ENCODE data around the gene VANGL1.
A peak's percentile ranks its signal among the peaks of the same experiment; 100 is the strongest.
"Not testable (repeated sequence)": the region's sequence is repeated elsewhere in the genome, so short reads cannot be mapped to it uniquely, and the experiment has no call there.

Gene VANGL1

GRCh38 chr1:115641762-115642167 lies at the start of gene VANGL1:
Gene VANGL1 (plus strand): TSS chr1:115641970. CDS start chr1:115651414, 9,444 bp downstream.
- DNase-seq (ENCODE audit: low read depth): no peak

DNA sequence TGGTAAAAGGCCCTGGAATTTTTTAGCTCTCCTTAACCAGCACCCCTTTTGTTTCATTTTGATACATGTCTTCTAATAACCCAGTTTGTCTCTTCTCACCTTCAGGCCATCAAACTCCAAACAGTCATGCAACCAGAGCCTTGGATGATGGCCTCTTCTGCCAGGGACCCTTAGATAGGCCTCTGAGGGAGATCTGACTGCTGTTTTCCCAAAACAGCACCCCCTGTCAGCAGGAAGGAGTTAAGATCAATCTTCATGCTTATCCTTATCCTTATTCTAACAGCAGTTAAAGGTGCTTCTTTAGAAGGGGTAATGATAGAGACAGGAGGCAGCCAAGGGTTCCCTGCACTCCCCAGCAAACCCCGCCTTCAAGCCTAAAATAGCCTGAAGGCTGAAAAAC lies 49.5 kb upstream of the VANGL1 start:
- no peak for DNase-seq (ENCODE audit: low read depth)

DNA sequence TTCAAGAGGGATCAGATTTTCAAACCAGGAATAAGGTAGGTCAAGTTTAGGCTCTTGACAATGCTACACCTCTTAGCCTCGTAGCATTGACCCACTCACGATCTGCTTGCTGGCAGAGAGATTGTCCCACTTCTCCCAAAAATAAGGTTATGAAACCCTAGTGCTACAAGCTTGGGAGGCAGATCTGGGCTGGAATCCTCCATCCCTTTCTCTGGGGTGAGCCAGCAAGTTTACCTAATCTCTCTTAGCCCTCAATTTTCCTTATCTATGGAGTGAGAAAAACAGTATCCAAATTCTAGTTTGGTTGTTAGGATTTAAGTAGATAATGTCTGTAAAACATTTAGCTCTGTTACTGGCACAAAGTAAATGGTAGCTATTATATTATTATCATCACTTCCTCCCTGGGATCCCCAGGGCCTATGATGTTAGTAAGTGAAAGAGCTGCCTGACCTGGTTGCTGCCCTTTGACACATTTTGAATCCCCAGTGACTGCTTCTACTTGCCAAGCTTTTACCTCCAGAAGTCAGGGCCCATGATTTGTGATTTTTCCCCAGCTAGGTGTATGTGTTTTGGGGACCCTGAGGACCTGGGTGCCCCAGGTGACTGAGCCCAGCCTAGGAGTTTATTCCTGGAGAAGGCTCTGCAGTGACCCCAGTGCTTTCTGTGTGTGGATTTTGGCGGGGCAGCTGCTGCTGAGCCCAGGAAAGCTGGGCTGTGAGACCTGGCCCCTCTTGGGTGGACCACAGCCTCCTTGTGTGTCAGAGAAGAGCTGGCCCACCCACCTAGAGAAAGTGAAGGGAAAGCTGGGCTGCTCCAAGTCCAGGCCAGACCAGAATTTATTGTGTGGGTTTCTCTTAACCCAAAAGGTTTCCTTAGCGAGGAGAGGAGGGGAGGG lies 48.2 kb upstream of the VANGL1 start:
- DNase-seq (ENCODE audit: low read depth): no peak

- DNase-seq (ENCODE audit: low read depth): no peak
These were observed 47.2 kb upstream of the VANGL1 start for GRCh38 chr1:115594600-115594999.

DNA sequence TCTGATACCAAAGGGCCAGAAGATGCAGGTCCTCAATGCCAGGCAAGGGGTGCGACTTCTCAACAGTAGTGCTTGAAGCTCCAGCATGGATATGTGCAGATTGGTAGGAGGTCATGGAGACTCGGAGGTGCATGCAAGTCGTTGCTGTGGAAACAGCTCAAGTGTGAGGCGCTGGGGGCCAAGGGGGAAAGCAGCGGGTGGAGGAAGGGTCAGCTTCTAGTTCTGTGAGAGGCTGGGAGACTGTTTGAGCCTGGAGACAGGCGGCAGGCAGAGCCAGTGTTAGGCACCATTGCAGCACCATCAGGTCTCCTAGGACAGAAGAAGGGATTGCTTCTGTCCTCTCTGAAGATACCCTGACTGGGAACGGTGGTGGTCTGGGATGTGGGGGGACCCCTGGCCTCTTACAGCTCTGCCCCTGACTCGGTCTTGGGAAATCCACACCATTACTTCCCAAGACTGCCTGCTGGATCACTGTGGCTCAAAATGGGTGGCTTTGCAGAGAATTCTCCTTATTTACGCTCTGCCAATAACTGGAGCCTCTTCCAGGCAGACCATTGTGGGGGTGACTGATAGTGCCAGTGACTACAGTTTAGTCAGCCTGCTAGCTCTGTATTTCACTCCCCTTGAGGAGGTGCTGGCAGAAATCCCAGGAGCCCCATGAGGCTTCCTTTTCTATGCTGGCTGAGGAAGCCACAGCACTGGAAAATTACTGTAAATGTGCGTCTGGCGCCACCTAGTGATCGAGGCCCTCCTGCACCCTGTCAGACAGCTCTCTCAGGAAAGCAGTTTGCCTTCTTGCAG lies 46.3 kb upstream of the VANGL1 start:
- peak; percentile 30 for DNase-seq (ENCODE audit: low read depth)

GRCh38 chr1:115596080-115596780 lies 45.5 kb upstream of the VANGL1 start:
- no peak for DNase-seq (ENCODE audit: low read depth)

DNA sequence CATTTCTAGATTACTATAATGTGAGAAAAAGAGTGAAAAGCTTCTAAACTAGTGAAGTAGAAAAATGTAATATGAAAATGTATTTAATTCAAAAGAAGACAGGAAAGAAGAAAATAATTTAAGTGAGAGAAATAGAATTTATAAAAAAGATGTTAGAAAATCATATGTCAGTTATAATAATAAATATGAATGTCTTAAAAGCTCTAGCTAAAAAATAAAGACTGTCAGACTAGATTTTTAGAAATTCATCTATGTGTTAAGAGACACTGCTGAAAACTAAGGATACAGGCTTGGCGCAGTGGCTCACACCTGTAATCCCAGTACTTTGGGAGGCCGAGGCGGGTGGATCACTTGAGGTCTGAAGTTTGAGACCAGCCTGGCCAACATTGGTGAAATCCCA lies 37.3 kb upstream of the VANGL1 start:
- DNase-seq (ENCODE audit: low read depth): no peak

- DNase-seq (ENCODE audit: low read depth): no peak
These were observed 35.5 kb upstream of the VANGL1 start for GRCh38 chr1:115606305-115606704.

DNA sequence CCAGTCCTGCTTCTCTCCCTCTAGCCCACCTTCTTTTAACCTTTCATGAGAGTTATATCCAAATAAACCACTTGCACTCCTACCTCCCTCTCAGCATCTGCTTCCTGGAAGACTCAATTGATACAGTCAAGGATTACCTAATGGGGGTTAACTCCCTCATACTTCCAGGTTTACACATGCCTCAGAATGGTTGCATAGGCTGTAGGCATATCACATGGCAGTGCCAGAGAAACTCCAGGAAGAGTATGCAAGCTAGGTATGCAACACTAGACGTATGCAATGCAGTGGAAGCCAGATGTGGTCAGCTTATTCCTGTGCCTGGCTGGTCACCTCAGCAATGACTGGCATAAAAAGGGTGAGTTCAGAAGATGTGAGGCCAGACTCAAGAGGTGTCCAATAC lies 32.7 kb upstream of the VANGL1 start:
- DNase-seq (ENCODE audit: low read depth): no peak

DNA sequence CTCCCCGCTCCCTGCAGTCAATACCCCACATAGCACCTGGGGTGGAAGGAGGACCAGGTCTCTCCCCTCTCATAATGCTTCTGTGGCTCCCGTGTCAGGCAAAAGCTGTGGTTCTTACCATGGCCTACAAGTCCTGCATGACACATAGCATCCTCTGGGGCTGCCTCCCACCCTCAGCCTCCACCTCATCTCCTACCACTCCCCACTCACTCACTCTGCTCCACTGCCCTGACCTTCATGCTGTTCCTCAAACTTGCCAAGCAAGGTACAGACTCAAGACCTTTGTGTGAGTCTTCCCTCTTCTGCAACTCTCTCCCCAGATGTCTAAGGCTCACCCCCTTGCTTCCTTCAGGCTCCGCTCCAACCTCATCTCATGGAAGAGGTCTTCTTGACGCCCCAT lies 28.0 kb upstream of the VANGL1 start:
- DNase-seq (ENCODE audit: low read depth): no peak

GRCh38 chr1:115620453-115620852 lies 21.3 kb upstream of the VANGL1 start:
- no peak for DNase-seq (ENCODE audit: low read depth)

DNA sequence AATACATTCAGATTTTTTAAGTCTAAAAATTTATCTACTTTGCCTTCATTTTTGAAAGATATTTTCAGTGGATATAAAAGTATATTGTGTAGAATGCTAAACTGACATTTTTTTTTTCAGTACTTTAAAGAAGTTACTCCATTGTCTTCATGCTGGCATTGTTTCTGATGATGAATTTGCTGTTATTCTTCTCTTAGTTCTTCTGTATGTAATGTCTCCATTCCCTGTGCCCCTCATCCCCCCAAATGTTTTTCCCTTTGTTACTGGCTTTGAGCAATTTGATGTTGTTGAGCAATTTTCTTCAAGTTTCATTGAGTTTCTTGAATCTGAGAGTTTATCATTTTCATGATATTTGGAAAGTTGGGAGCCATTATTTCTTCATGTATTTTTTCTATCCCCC lies 20.8 kb upstream of the VANGL1 start:
- no peak for DNase-seq (ENCODE audit: low read depth)

DNA sequence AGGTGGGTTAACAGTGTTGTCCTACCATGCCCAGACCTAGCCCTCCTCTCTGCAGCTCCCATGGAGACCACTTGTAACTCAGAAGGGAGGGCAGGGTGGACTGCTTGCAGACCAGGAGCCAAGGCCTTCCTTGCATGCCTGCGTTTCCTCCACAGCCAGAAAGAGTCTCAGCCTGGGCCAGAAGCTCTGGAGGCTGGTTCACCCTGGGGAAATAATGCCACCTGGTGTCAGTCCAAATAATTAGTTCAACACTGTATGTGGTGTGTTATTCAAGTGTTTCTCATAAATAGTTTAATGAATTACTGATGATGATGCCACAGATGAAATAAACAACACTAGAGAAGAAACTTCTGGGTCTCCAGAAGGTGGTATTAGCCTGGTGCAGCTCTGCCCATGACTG lies 16.9 kb upstream of the VANGL1 start:
- DNase-seq (ENCODE audit: low read depth): no peak

DNA sequence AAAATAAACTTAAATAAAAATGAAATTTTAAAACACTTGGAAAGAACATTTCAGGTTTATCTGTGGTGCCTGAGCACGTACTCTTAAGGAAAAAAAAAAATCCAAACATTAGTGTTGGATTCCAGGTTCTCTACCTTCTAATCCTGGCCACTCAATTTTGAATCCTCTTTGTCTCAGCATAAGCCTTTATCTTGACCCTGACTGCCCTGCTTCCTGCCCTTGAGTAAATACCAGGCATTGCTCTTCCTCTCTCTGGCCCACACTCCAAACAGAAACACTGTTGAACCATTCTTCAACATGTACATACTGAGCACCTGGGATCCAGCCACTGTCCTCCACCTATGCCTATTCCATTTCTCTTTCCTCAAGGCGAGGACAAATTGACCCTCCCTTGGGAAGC lies 11.4 kb upstream of the VANGL1 start:
- DNase-seq (ENCODE audit: low read depth): no peak

DNA sequence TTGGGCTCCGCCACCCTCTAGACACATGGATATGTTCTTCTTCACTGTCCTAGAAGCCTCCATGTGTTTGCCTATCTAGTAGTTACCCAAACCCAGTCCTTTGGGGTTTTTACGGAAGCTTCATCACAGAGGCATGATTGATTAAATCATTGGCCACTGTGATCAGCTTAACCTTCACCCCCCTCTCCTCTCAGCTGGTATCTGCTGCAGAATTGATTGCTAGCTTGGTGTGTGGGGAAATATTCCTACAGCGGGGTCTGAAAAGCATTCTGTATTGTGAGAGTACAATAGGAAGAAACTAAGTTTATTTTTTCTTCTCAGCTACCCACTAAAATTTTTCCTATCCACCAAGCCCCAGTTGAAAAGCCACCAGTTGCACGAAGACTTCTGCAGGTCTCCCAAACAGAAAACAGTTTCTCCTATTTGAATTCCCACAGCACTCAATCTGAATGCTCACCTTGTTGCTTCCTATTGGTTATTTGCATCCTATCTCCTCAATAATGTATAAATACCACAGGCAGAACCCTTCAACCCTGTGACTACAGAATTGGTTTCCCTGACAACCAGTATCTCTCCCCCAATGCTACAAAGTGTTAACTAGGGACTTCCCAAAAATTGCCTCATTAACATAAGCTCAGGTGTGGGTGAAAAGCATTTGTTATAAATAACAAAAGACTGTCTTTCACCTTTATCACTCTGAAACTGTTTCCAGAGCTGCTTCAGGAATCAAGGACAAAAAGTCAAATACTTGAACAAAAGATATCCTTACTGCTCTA lies 9.3 kb upstream of the VANGL1 start:
- no peak for DNase-seq (ENCODE audit: low read depth)

DNA sequence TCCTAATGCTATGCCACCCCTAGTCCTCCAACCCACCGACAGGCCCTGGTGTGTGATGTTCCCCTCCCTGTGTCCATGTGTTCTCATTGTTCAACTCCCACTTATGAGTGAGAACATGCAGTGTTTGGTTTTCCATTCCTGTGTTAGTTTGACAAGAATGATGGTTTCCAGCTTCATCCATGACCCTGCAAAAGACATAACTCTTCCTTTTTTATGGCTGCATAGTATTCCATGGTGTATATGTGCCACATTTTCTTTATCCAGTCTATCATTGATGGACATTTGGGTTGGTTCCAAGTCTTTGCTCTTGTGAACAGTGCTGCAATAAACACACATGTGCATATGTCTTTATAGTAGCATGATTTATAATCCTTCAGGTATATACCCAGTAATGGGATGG lies 8.2 kb upstream of the VANGL1 start:
- DNase-seq (ENCODE audit: low read depth): not testable (repeated sequence)

- DNase-seq (ENCODE audit: low read depth): not testable (repeated sequence)
These were observed 4.5 kb upstream of the VANGL1 start for GRCh38 chr1:115637247-115637646.

GRCh38 chr1:115640384-115640783 lies 1.4 kb upstream of the VANGL1 start:
- no peak for DNase-seq (ENCODE audit: low read depth)

GRCh38 chr1:115642168-115643072 lies 650 bp downstream of the VANGL1 start:
- no peak for DNase-seq (ENCODE audit: low read depth)

GRCh38 chr1:115643225-115643624 lies 1.5 kb downstream of the VANGL1 start:
- DNase-seq (ENCODE audit: low read depth): no peak

GRCh38 chr1:115643666-115644065 lies 1.9 kb downstream of the VANGL1 start:
- DNase-seq (ENCODE audit: low read depth): no peak

Data from stimulated activated CD8-positive, alpha-beta memory T cell treated with anti-CD3 and anti-CD28 coated beads, Interleukin-15, amount 100 ng/mL, for 1 hour (primary cell).